GM12878 (cell line): ENCODE measurements around the gene ZDHHC3.

Experiments
- BHLHE40 ChIP-seq, 2 experiments: fragments of 450-650 bp in 1 of 2; IDR thresholded peaks; 2 replicates each; pipeline ENCODE4 v1.6.1; 2011 to 2017; ENCODE audit warnings: low read depth in 2 of 2, borderline replicate concordance in 1 of 2, improper control_type of control experiment in 1 of 2, low read length in 1 of 2, mild to moderate bottlenecking in 1 of 2
- CEBPB ChIP-seq, 2 experiments: fragments of 150-350 bp in 1 of 2; IDR thresholded peaks; 2 replicates each; pipeline ENCODE4 v1.6.1; 2012 to 2014; ENCODE audit warnings: low read depth in 2 of 2, low read length in 2 of 2, borderline replicate concordance in 1 of 2, inconsistent platforms in 1 of 2
- CREB1 ChIP-seq: IDR thresholded peaks from 2 replicates; pipeline ENCODE4 v1.6.1; 2012; ENCODE audit warnings: low read depth, mild to moderate bottlenecking, inconsistent platforms
- CTCF ChIP-seq, 3 experiments: IDR thresholded peaks in 2 of 3; conservative IDR thresholded peaks in 1 of 3; 2 replicates each; pipeline ENCODE4 v1.5.1; 2011; ENCODE audit warnings: low read depth in 3 of 3, low read length in 3 of 3, mild to moderate bottlenecking in 3 of 3, control low read depth in 2 of 3, moderate library complexity in 2 of 3, inconsistent platforms in 1 of 3, mixed read lengths in 1 of 3; ENCODE audit not compliant: control insufficient read depth in 2 of 3, insufficient read depth in 1 of 3; ENCODE audit errors: extremely low read depth in 1 of 3
- E2F8 ChIP-seq: fragments of 450-650 bp; IDR thresholded peaks from 2 replicates; pipeline ENCODE4 v1.6.1; 2018; ENCODE audit warnings: mild to moderate bottlenecking, low read depth, moderate library complexity; ENCODE audit not compliant: partially characterized antibody
- MYB ChIP-seq: fragments of 150-350 bp; IDR thresholded peaks from 2 replicates; pipeline ENCODE4 v1.6.1; 2014; ENCODE audit warnings: mild to moderate bottlenecking, low read depth, low read length, borderline replicate concordance
- NFXL1 ChIP-seq: fragments of 450-650 bp; IDR thresholded peaks from 2 replicates; pipeline ENCODE4 v1.6.1; 2017; ENCODE audit warnings: antibody characterized with exemption, mild to moderate bottlenecking, borderline replicate concordance
- PKNOX1 ChIP-seq: fragments of 450-650 bp; IDR thresholded peaks from 2 replicates; pipeline ENCODE4 v1.6.1; 2016; ENCODE audit warnings: mild to moderate bottlenecking
- REST ChIP-seq: IDR thresholded peaks from 2 replicates; pipeline ENCODE4 v1.6.1; 2012; ENCODE audit warnings: mild to moderate bottlenecking, low read depth, low read length
- SMARCA5 ChIP-seq: fragments of 450-650 bp; IDR thresholded peaks from 2 replicates; pipeline ENCODE4 v1.6.1; 2017; ENCODE audit warnings: mild to moderate bottlenecking
- TAF1 ChIP-seq: IDR thresholded peaks from 2 replicates; pipeline ENCODE4 v1.6.1; 2011; ENCODE audit warnings: mild to moderate bottlenecking, low read depth, low read length, borderline replicate concordance
- TCF7 ChIP-seq: IDR thresholded peaks from 2 replicates; pipeline ENCODE4 v1.6.1; 2014; ENCODE audit warnings: antibody characterized with exemption, borderline replicate concordance
- ZBTB4 ChIP-seq: fragments of 450-650 bp; formaldehyde crosslinking; IDR thresholded peaks from 2 replicates; pipeline ENCODE4 v1.4.0; 2022; ENCODE audit warnings: mild to moderate bottlenecking, moderate library complexity
- ZBTB40 ChIP-seq: fragments of 450-650 bp; IDR thresholded peaks from 2 replicates; pipeline ENCODE4 v1.6.1; 2016; ENCODE audit warnings: mild to moderate bottlenecking, moderate library complexity, borderline replicate concordance

- TF ChIP-seq TCF7 (no peak), TAF1 (no peak), CREB1 (no peak), CTCF (IDR thresholded peaks at IDR 0.05 in 2 of 3, conservative IDR thresholded peaks at IDR 0.05 in 1 of 3; ENCODE audit: control insufficient read depth in 2 of 3, extremely low read depth in 1 of 3, insufficient read depth in 1 of 3, low read depth in 3 of 3, low read length in 3 of 3) (no peak), CEBPB (IDR thresholded peaks at IDR 0.05; ENCODE audit: borderline replicate concordance in 1 of 2, low read depth in 2 of 2, low read length in 2 of 2) (no peak), ZBTB40 (no peak), NFXL1 (no peak), BHLHE40 (IDR thresholded peaks at IDR 0.05; ENCODE audit: borderline replicate concordance in 1 of 2, low read depth in 2 of 2, low read length in 1 of 2) (no peak), MYB (no peak), PKNOX1 (no peak), ZBTB4 (CRISPR knock-in tag) (no peak), E2F8 (no peak), REST (no peak), SMARCA5 (no peak)
These were observed 73.3 kb downstream of the ZDHHC3 start for GRCh38 chr3:44902628-44903027.
